GM12875 (cell line): ENCODE results near the gene TNFAIP6.
"Not testable (repeated sequence)": the region's sequence is repeated elsewhere in the genome, so short reads cannot be mapped to it uniquely, and the experiment has no call there.

Source experiments
- H3K4me3 ChIP-seq: one replicate; pipeline ENCODE4 v1.5.1; 2011; ENCODE audit warnings: low read depth, low read length, control low read depth
- CTCF ChIP-seq: IDR thresholded peaks from 2 replicates; pipeline ENCODE4 v1.5.1; 2011; ENCODE audit warnings: low read depth, mild to moderate bottlenecking, control low read depth, inconsistent platforms, low read length, moderate library complexity, borderline replicate concordance; ENCODE audit not compliant: insufficient read depth

Gene TNFAIP6

GRCh38 chr2:151334082-151334815 lies 23.1 kb upstream of the TNFAIP6 start:
- H3K4me3 ChIP-seq = no peak overlapping the region
- TF ChIP-seq CTCF = no peak

GRCh38 chr2:151336863-151337371 lies 20.5 kb upstream of the TNFAIP6 start:
- no peak overlapping the region for H3K4me3 ChIP-seq

GRCh38 chr2:151337643-151338042 lies 19.7 kb upstream of the TNFAIP6 start:
- no peak for TF ChIP-seq CTCF
- H3K4me3 ChIP-seq = no peak overlapping the region

More at GRCh38 chr2:151336863-151337371, 20.5 kb upstream of the TNFAIP6 start:
- TF ChIP-seq CTCF = no peak

- no peak for TF ChIP-seq CTCF
- no peak overlapping the region for H3K4me3 ChIP-seq
Observed at GRCh38 chr2:151338115-151338514, 19.3 kb upstream of the TNFAIP6 start.

- no peak overlapping the region for H3K4me3 ChIP-seq
- TF ChIP-seq CTCF = no peak
Observed at GRCh38 chr2:151343073-151343472, 14.3 kb upstream of the TNFAIP6 start.

- not testable (repeated sequence) for H3K4me3 ChIP-seq
Observed at GRCh38 chr2:151344191-151344590, 13.2 kb upstream of the TNFAIP6 start.

- TF ChIP-seq CTCF = no peak
Observed at GRCh38 chr2:151344906-151345305, 12.5 kb upstream of the TNFAIP6 start.

More at GRCh38 chr2:151344906-151345305, 12.5 kb upstream of the TNFAIP6 start:
- H3K4me3 ChIP-seq = no peak overlapping the region
